Fibroblast of gingiva (primary cell): ENCODE measurements around the gene TMEM72.

Experiments used
- DNase-seq: peaks from one replicate; pipeline ENCODE4 v3.0.0-alpha.2; 2011; ENCODE audit warnings: low read depth

The TMEM72 gene

DNA sequence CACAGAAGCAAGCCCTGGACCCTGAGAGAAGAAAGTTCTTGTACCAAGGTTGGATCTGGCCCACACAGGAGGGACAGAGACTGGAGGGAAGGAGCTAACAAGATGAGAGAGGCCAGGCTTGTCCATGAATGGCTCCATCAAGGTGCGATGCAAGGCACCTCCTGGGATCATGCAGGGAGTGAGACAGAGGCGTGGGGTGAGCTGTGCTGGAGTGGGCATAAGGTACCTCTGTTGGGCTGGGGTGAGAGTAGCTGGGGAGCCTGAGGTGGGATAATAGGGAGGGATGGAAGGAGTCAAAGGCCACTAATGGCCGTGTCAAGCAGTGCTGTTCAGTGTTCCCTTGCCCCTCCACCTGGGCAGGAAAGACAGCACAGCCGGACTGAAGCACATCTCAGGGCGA, 9.9 kb downstream of the TMEM72 start:
- no peak for DNase-seq

DNA sequence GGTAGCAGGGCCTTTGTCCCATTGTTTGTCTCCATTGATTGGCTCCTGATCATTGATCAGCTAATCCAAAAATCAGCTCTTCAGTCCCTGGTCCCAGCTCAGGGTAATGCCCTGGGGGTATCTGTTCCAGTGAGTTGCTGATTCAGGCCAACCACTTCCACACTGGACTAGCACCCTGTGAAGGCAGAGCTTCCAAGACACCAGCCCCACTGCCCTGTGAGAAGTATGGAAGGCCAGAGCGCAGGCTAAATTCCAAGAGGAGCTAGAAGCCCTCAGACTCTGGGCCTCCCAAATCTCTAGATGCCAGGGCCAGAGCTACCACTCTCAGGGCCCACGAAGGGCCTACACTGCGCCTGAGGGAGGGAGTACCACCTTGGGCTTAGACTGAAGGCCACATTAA, 10.4 kb downstream of the TMEM72 start:
- no peak for DNase-seq

DNA sequence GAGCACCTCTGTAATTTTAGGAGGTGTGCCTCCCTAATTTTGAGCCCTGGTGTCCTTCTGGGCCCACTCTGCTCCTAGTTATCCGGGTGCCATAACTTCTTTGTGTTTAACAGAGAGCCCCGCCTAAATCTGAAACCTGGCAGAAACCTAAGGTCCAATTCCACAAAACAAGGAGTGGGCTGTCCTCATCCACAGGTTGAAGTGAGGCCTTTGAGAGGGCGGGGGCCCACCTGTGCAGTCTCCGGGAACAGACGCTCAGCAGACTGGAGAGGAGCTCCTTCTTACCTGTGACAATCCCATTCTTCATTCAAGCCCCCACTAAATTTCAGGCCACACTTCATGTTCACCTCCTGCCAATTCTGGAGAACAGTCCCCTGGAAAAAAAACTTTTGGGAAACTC, 10.9 kb downstream of the TMEM72 start:
- no peak for DNase-seq

DNA sequence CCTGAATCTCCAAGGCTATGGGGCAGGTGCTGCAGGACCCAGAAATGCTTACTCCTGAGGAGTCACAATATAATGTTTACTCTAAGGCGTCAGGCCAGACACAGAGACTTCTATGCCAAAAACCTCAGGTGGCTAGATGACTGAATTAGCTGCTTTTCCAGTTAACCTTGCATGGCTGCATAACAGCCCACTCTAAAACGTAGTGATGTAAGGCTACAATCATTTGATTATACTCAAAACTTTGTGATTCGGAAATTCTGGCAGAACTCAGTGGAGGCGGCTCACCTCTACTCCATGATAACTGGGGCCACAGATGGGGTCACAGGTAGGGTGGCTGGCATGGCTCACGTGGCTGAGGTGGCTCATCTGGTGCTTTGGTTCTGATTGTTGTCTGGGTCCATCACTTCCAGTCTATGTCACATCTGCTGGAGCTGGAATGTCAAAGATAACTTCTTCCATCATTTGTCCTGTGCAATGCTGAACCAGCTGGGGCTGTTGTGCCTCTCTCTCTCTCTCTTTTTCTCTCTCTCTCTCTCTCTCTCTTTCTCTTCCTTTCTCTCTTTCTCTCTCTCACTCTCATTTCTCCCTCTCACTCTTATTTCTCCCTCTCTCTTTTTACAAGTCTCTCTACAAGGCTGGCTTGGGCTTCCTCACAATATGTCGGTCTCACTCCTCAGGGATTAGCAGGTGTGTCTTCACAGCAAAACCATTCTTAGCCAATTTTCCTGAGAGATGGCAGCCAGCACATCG, 11.8 kb downstream of the TMEM72 start:
- no peak for DNase-seq

DNA sequence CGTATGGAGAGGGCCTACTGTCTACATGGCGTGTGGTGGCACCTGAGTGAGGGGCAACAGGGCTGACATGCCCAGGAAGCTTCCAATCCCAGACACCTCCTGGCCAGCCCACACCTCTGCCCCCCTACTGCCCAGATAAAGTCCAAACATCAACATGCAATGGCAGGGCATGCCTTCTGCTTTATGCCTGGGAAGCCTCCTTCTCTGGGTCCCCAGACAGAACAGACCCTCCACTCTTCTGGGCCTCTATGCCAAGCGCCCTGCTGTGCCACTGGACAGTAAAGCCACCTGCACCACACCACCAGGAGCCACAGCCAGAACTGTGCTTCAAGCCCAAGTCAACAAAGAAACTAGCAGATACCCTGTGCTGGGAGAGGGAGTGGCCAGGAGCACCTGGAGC, 12.5 kb downstream of the TMEM72 start:
- no peak for DNase-seq

DNA sequence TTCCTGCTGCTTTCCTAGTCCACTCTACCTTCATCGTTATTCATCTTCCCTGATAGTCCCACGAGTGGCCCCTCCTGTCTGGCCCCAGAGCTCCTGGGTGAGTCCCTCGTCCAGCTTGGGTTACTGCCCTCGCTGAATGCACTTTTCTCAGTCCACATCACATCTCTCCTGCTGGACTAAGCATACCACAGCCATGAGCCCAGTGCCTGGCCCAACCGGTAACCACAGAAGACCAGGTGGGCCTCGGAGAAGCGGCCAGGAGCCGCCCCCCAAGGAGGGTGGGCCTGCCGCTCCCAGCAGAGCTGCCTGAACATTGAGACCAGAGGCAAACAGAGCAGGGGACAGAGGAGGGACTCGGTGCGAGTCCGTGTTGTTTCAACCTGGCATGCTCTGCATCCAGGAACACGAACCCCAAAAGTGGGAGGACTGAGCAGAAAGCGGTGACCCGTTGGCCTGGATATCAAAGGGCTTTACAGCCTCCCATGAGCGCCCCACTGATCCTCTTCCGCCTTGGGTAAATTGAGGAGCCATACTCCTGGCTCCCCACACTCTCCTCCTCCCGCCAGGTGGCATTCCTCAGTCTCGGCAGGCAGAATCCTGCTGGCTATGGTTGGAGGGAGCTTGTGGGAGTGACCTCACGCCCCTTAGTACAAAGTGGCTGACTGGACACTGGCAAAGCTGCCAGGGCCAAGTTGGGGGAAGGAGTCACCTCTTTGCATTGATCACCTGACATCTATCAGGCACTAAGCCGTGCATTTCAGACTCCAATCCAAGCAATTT, 13.3 kb downstream of the TMEM72 start:
- DNase-seq = no peak

DNA sequence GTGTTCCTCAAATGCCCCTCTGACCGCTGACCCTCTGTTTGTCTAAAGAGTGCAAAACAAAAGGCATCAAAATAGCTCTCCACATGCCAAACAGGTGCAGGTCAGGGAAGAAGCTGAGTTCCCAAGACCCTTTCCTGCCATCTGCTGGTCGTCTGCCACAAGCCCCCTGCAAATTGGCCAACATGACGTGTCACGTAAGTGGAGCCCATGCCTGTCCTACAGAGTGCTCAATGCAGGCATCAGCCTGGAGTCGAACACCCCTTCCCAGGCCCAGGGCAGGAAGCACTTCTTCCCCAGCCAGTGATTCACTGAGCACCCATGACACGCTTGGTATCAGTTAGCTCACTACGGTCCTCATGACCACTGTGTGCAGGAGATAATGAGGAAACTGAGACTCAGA, 14.1 kb downstream of the TMEM72 start:
- no peak for DNase-seq

DNA sequence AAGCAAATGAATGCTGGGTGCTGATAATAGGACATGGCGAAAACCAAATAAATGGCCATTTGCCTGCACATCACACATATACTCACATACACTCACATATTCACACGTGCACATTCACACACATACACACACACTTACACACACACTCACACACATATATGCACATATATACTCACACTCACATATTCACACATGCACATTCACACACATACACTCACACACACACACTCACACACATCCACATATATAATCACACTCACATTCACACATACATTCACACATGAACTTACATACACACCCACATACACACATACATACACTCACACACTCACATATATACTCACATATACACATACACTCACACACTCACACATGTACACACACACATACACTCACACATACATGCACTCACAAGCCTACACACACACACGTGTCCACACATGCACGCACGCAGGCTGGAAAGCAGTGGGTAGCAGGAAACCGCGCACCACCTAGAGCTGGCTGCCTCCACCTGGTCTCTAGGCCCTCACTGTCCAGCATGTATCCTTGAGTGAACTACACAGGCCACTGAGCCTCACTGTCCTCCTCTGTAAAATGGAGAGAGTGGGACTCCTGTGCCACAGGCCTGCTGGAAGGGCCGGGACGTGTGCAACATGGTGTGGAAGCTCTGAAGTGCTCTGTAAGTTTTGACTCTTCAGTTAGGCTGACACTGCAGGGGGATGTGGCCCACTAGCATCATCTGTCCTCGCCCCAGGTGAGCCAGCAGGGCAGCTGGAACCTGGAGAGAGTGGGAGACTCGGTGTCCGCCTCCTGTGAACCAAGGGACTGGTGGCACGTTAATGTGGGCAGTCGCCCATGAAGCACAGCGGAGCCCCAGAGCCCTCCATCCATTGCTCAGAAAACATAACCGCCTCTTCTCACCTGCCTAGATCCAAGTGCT, 14.9 kb downstream of the TMEM72 start:
- no peak for DNase-seq

DNA sequence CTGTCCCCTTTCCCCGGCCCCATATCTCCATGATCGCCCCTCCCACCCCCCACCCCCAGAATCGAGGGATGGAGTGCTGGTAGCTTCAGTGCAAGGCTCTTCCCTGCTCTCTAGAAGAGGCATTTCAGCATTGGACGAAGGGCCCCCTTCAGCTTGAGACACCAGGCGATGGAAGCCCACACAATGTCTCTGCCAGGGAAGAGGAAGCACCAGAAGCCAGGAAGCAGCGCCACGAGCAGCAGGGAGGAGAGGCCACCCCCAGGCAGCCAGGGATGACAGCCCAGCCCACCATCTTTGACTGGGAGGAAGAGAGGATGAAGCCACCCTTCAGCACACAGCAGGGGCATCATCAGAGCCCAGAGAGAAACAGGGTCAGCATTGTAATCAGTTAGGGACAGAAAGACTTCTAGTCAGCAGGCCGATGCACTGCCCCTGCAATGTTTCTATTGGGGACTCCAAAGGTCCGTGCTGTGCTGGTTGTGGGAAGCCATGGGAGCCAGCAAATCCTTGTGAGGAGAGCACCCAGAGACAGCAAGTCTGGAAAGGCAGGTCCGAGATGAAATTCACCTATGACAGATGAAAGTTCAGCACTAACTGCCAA, 15.7 kb downstream of the TMEM72 start:
- no peak for DNase-seq

DNA sequence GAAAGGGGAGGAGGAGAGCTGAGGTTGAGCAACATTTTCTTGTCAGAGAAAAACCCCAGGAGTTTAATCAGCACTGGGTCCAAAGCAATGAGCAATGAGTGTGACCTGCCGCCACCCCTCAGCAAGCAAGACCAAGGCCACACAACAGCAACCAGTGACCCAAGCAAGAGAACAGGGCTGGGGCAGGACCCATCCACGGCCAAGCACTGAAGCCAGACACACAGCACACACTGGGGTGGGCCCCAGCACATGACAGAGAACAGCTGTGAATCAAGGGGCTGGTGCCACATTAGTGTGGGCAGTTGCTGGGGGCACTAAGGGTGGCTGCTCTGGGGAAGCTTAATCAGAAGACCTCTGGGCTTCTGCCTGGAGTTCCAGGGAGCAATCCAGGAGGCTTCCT, 16.2 kb downstream of the TMEM72 start:
- peak; percentile 13 for DNase-seq

DNA sequence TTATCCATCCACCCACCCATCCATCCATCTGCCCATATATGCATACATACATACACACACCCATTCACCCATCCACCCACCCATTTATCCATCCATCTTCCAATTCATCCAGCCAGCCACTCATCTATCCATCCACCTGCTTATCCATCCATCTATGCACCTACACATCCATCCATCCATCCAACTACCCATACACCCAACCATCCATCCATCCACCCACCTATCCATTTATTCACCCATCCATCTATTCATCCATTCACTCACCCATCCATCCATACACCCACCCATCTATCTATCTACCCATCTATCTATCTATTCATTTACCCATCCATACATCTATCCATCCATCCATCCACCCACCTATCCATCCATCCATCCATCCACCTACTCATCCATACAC, 17.3 kb downstream of the TMEM72 start:
- DNase-seq = no peak

DNA sequence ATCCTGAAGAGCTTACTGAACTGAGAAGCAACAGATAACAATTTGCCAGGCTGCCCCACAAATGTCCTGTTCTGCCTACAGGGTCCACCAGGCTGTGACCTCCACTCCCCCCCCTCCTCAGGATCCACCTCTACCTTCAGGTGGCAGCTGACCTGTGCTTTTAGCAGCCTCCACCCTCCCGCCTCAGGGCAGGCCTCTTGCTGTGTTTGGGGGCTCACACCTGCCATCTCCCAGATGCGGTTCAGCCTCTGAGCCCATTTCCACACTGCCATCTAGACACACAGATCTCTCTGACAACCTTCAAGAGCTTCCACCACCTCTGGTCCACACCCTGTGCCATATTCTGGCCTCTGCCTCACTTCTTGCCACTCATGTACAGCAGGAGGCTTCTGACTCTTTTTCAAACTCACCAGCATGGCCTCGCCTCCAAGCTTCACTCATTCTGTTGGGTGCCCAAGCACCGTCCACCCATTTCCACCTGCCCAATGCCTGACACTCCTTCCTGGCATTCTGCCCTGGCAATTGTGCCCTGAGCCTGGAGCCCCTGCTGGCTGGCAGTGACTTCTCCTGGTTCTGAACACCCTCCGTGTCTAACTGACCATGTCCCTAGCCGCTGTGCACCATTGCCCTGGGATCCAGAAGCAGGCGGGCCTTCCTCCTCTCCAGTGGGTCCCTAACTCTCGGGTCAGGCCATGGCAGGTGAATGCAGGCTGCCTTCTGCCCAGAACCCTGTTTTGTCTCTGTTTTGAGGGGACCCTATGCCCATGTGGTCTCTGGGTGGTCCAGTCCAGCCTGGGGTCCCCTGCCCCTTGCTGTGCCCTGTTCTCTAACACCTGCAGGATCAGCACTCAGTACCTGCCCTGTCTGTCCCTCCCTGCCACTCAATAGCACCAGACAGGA, 18.5 kb downstream of the TMEM72 start:
- no peak for DNase-seq

DNA sequence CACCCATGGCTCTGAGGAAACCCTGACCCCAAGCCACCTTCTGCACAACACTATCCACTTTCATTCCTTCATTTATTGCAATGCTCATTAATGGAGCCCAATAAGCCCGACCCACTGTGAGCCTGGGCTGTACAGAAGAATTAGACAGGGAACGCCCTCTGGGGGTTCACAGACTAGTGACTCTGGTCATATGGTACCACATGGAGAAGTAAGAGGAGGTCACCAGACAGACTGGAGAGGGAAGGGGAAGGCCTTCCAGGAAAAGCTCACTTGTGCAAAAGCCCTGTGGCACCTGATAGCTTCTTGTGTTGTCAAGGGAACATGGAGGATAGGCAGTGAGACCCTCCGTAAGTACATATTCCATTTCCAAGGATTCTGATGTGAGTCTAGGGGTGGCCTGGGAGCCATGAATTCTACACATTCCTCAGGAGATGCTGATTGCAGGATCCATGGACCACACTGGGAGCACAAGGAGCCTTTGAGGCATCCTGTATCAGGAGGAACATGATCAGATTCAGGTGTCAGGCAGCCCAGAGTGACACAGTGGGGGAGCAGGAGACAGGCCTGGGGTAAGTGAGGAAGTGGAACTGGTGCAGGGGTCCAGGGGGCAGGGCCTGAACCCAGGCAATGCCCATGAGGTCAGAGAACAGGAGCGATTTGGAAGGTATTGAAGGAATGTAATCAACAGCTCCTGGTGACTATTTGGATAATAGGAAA, 19.9 kb downstream of the TMEM72 start:
- DNase-seq = no peak

DNA sequence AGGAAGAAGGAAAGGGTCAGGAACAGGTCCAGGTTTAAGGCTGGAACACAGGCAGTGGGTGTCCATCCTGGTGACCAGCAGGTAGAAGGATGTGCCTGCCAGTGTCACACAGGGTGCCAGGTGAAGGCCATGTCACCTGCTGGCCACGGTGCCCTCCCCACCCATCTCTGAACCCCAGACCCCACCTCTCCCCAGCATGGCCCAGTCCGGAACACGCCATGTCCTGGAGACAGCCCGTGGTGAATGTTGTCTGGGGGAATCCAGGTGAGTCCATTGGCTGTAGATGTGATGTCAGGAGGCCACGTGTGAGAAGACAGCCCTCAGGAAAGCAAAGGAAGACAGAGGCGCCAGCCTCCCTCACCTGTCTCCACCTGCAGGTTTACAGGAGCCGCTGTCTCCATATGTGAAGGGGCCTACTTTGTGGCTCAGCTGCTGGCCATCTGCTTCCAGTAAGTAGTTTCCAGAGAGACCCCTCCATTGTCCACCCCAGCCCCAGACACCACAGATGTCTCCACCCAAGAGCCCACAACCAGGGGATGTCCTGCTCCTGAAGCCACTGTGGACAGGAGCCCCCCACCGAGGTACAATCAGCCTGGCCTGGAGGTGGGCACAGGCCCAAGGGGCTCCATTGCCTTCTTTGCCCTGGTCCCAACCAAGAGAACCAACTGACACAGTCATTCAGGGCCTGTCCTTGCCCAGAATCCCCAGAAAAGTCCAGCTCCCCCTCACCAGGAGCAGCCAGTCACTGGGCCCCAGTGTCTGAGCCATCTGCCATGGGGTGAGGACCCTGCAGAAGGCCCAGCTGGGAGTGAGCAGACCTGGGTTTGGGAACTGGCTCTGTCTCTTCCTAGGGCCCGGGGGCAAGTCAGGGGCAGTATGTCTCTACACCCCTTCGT, 20.7 kb downstream of the TMEM72 start:
- no peak for DNase-seq

DNA sequence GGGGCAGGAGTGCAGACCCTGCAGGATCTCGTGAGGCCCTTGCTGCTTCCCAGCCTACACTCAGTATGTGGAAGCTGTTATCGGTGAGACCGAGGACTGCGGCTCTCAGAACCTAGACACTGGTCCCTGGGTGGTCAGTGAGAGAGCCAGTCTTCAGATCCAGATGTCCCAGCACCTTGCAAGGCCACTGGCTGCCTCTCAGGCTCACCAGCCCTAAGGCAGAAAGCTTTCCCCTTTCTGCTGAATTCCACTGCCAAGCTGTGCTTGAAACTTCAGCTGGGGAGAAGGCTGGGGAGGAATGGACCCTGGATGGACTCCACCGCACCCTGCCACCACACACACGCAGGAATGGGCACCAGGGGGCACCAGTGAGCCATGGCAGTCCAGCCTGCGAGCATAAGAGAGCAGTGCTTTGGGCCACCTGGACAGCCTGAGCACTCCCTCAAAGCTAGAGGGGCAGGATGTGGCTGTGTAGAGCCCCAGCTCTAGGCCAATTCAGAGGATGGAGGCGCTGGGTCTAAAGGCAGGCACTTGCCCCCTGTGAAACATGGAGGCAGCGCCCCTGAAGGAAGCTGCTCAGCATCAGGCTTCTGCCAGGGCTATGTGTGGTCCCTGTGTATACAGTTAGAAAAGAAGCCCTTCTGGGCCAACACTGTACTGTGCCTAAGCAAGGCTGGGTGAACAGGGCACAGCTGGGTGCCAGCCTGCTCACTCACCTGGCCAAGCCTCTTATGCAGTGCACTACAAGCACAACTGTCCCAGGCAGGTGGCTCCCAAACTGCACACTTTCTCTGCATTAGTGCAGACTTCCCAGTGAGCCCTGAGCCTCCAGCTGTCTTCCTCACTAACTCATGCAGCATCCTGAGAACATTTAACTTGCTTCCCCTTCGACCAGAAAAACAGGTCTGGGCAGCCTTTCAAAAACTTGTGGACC, 21.6 kb downstream of the TMEM72 start:
- DNase-seq = peak; percentile 69

DNA sequence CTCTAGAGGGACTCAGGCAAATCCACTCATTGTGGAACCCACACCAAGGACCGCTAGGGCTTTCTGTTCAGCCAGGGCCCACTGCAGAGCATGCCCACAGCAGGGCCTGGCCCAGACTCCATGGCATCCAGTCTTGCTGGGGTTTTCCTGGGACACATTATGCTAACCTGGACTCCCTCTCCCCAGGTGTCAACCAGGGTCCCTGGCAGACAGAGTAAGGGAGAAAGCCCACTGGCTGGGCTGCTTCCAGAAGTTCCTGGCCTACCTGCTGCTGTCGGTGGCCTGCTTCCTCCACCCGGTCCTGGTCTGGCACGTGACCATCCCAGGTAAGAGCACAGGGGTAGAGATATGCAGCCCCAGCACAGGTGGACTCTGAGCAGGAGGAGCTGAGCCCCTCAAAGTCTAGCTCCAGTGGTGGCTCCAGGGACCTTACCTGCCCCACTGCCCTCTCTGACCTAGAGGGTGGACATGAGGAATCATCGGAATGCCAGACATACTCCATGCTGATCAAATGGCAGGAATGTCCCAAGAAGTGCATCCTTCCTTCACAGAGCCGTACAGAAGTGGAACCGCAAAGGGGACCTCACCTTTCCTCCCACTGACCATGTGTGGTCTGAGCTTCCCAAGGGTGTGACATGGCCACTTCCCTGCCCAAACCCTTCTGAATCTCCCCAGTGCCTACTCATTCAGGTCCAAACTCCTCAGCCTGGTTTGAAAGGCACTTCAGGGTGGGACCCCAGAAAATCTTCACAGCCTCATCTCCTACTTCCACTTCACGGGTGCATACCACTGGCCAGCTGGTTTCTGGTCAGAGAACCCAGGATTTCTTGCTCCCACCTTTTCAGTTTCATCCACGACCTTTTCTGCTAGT, 22.5 kb downstream of the TMEM72 start:
- no peak for DNase-seq
